Epidermal melanocyte (primary cell): Measurements from ENCODE around the gene TSPYL6.
"Not testable (repeated sequence)": the region's sequence is repeated elsewhere in the genome, so short reads cannot be mapped to it uniquely, and the experiment has no call there.

Experiments
- DNase-seq: peaks from one replicate; pipeline ENCODE4 v3.0.0; 2011; ENCODE audit warnings: low spot score; ENCODE audit not compliant: insufficient read length

The TSPYL6 gene

GRCh38 chr2:54256091-54256694, at the start of gene TSPYL6:
TSPYL6 (minus strand) TSS chr2:54256229; CDS start chr2:54256151, 78 bp downstream.
- no peak for DNase-seq

GRCh38 chr2:54303631-54304030, 47.6 kb upstream of the TSPYL6 start:
- DNase-seq: no peak

- DNase-seq: no peak
These were observed 42.5 kb upstream of the TSPYL6 start for GRCh38 chr2:54298514-54298913.

- DNase-seq: no peak
These were observed 39.9 kb upstream of the TSPYL6 start for GRCh38 chr2:54295911-54296310.

GRCh38 chr2:54294665-54295064, 38.6 kb upstream of the TSPYL6 start:
- not testable (repeated sequence) for DNase-seq

- no peak for DNase-seq
These were observed 34.5 kb upstream of the TSPYL6 start for GRCh38 chr2:54290356-54291025.

- DNase-seq: no peak
These were observed 33.9 kb upstream of the TSPYL6 start for GRCh38 chr2:54289917-54290316.

GRCh38 chr2:54287532-54287931, 31.5 kb upstream of the TSPYL6 start:
- DNase-seq: no peak

GRCh38 chr2:54285451-54285850, 29.4 kb upstream of the TSPYL6 start:
- no peak for DNase-seq

- DNase-seq: no peak
These were observed 28.8 kb upstream of the TSPYL6 start for GRCh38 chr2:54284826-54285225.

GRCh38 chr2:54279385-54279784, 23.4 kb upstream of the TSPYL6 start:
- no peak for DNase-seq

- DNase-seq: no peak
These were observed 19.5 kb upstream of the TSPYL6 start for GRCh38 chr2:54275541-54275940.

GRCh38 chr2:54274781-54275242, 18.8 kb upstream of the TSPYL6 start:
- no peak for DNase-seq

- no peak for DNase-seq
These were observed 16.0 kb upstream of the TSPYL6 start for GRCh38 chr2:54271843-54272627.

- no peak for DNase-seq
These were observed 15.2 kb upstream of the TSPYL6 start for GRCh38 chr2:54271189-54271588.

- no peak for DNase-seq
These were observed 11.5 kb upstream of the TSPYL6 start for GRCh38 chr2:54267577-54267976.

- not testable (repeated sequence) for DNase-seq
These were observed 9.1 kb upstream of the TSPYL6 start for GRCh38 chr2:54265081-54265480.

GRCh38 chr2:54262015-54262765, 6.2 kb upstream of the TSPYL6 start:
- DNase-seq: no peak

GRCh38 chr2:54261537-54261936, 5.5 kb upstream of the TSPYL6 start:
- DNase-seq: no peak

- no peak for DNase-seq
These were observed 4.2 kb upstream of the TSPYL6 start for GRCh38 chr2:54260241-54260595.

GRCh38 chr2:54259413-54260240, 3.6 kb upstream of the TSPYL6 start:
- DNase-seq: no peak
